NCI-H774 (cell line): ENCODE results near the gene MAN2B2.

ENCODE experiments used
- DNase-seq: peaks from one replicate; lab custom pipeline; 2025; lab: John Stamatoyannopoulos, UW

The MAN2B2 gene

GRCh38 chr4:6546681-6547447 lies 28.1 kb upstream of the MAN2B2 start:
- peak; percentile 28 for DNase-seq

- DNase-seq: no peak
Measured at GRCh38 chr4:6548201-6548881, 26.6 kb upstream of the MAN2B2 start.

DNA sequence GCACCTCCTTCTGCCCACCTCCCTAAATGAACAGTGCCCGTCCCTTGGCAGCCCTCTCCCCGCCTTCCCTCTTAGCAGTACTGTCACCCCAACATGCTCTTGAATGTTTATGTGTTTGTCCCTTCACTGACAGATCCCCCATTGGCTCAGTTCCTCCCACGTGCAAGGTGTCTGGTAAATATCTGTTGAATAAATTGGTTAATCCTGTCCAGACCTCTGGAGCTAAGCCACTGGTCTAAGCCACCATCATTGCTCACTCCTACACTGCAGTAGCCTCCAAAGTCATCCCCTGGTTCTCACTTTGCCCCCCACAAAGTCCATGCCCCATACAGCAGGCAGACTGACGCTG lies 26.1 kb upstream of the MAN2B2 start:
- no peak for DNase-seq

DNA sequence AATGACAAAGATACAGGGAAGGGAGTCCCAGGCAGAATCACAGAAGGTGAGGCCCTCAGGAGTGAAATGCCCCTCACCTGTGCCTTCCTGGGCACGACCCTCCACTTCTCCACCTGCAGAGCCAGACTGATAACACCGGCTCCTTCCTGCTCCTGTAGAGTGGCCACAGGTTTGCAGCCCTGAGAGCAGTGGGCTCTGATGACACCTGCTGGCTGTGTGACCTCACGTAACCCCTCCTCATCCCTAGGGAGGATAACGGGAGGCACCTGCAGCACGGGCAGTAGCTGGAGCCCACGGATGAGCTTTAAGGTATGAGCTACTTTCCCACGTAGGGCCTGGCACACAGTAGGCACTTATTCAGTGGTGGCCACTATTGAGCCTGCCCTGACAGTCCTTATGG lies 25.5 kb upstream of the MAN2B2 start:
- no peak for DNase-seq

DNA sequence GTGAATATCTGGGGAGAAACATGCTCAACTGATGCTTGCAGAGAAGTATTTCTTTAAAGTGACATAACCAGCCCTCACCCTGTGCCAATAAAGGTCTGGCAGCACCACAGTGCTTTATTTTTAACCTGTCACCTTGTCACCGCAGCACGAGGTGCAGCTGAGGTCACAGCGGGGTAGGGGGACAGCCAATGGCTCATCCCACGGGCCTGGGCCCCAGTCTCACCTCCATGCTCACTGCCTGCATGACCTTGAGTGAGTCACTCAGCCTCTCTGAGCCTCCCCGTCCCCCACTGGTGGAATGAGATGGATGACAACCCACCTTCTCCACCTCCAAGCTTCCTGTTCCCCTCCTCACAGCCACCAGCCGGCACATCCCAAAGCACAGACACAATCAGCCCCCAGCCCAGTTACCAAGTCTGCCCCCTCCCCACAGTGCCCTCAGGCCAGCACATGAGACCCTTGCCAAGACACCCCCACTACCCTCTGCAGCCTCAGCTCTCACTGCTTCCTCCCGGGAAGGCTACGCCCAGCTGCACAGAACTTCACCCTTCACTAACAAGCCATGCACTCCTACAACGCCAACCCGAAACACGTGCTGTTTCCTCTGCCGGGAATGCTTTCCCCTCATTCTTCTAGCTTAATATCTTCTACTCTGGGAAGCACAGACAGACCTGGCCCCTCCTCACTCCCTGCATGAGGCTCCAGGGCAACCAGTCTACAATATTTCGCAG lies 24.9 kb upstream of the MAN2B2 start:
- DNase-seq: no peak

GRCh38 chr4:6550821-6551220 lies 24.2 kb upstream of the MAN2B2 start:
- DNase-seq: no peak

- DNase-seq: no peak
Measured at GRCh38 chr4:6551660-6552059, 23.3 kb upstream of the MAN2B2 start.

DNA sequence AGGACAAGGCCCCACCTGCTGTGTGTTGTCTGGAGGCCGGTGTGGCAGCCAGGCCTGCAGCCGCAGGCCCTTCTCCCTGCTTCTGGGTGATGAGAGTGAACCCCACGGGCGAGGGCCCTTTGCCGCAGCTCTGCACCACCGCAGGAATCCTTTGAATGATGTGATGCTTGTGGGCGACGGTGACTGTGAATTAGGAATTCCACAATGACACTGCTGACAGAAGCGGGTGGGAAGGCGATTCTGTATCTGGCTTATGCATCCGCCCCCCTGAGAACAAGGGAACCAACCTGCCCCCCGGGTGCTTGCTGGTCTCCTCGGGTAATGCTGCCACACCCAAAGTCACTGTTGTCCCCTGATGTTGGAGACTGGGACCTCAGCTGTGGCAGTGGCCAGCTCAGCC lies 19.5 kb upstream of the MAN2B2 start:
- no peak for DNase-seq

DNA sequence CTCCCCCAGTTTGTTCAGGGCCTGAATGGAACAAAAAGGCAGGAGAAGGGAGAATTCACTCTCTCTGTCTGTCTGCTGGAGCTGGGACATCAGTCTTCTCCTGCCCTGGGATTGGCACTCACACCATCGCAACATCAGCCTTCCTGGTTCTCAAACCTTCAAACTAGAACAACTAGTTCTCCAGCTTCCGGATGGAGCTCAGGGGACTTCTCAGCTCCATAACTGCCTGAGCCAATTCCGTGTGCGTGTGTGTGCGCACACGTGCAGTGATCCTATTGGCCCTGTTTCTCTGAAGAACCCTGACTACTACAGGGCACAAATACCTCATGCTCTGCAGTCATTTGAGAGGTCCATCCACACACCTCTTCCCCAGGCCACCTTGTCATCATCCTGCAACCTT lies 18.7 kb upstream of the MAN2B2 start:
- DNase-seq: no peak

DNA sequence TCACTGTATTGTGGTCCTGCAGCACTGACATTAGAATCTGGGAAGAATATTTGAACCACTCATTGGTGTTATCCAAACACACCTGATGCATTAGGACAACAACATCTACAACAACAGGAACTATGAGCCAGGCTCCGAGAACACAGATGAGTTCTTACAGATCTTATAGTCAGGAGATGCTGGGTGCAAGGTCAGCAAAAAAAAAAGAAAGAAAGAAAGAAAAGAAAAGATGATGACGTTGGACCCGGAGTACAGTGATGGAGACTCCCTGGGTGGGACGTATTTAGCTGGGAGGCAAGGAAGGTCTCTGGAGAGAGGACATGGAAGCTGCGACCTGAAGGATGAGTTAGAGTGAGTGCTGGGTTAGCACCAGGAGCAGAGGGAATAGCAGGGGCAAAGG lies 17.8 kb upstream of the MAN2B2 start:
- DNase-seq: no peak

- no peak for DNase-seq
Measured at GRCh38 chr4:6557856-6558255, 17.1 kb upstream of the MAN2B2 start.

DNA sequence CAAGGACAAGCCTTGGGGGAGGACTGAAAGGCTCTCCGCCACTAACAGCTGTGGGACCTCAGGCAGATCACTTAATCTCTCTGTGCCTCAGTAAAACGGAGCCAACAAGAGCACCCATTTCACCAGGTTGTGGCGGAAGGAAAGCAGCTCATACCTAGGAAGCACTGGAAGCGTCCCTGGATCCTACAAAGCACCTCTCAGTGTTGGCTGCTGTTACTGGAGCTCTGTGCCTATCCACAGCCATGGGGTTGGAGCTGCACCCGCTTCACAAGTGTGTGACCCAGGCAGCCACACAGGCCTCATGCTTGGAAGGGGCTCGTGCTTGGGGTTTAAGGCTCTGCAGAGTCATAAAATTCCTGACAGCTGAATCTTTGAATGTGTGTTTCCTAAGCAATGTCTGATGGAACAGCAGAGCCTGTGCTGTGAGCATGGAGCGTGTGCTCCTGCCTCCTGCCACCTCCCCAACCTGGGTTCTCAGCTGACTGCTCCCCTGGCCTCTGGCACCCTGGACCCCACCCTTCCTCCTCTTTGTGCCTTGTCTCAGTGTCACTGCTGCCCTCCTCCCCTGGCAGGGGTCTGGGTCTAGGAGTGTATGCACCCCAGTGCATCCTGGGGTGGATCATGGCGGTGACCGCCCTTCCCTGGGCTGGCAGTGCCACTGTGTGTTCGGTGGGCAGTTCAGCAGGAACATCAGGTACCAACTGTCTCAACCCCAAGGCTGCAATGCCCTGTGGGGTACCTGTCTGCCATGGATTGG lies 14.4 kb upstream of the MAN2B2 start:
- no peak for DNase-seq

DNA sequence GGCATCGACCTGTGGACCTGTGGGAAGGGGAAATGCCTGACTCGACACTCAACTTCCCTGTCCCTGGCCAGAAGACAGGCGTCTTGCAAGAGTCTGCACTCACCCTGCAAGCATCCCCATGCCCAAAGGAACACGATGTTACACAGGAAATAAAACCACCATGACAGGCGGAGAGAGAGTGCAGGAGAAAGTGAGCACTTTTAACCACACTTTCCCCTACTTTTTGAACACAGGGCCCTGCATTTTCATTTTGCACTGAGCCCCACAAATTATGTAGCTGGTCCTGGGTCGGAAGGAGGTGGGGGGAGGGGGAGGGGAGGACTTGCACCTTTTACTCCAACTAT lies 13.8 kb upstream of the MAN2B2 start:
- no peak for DNase-seq

- no peak for DNase-seq
Measured at GRCh38 chr4:6561706-6562371, 13.2 kb upstream of the MAN2B2 start.

DNA sequence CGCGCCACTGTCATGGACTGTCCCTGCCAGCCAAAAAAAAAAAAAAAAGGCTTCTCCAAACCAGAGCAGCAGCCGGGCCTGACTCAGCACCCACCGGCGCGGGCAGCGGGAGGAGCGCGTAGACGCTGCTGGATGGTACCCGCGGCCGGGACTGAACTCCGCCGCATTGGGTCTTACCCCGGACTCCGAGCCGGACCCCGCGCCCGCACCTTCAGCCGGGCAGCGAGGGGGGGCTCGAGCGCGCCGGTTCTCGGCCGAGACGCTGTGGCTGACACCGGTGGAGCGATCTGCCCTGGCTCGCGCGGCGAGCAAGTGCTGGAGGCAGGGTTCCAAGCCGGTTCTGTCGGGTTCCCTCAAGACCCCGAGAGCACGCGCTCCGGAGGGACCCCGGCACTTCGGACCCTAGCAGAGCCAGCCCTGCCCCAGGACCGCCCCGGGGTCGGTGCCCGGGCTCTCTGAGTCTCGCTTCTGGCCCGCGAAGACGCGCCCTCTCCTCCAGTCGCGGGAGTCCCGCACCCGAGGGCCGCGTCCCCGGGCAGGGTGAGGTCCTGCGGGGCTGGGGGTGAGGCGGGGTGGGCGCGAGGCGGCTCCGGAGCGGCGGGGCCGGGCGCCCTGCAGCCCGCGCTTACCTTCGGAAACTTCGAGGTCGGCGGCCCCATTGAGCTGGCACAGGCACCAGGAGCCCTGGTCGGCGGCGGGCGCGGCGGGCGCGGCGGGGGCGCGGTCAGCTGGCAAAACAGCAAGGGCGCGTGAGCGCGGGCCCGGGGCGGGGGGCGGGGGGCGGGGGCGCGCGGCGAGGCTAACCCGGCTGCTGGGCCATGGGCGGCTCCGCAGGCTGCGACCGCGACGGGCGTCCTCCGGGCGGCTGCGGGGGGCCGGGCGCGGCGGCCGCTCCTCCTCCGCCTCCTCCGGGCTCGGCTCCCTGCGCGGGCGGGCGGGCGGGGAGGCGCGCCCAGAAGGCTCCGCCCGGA lies 11.8 kb upstream of the MAN2B2 start:
- DNase-seq: no peak

GRCh38 chr4:6563935-6564645 lies 10.9 kb upstream of the MAN2B2 start:
- DNase-seq: no peak

DNA sequence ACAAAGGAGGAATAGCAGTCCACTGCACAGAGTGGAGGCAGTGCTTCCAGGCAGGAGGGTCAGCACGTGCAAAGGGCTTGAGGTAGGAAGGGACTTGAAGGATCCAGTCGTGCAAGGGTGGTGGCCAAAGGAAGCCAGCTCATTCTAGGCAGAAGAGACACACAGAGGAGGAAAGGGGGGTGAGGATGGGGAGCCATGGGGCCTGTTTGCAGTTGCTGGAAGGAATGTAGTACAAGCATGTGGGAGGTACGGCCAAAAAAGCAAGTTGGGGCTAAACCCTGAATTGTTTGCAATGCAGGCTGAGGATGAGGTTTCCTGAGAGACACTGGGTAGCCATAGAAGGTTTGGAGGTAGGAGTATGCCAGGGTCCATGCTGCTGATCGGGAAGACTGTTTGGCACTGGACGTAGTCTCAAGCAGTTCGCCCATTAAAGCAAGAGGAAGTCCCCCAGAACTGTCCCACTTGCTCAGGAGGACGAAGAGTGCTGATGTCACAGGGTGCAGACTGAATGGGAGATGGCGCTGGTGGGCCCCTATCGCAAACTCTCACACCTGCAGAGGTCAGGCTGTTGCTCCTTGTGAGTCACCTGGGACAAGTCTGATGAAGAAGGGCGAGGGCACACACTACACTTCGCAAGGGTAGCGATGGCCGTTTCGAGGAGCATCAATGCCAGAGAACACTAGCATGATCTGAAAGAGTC lies 9.1 kb upstream of the MAN2B2 start:
- no peak for DNase-seq

GRCh38 chr4:6566391-6567190 lies 8.4 kb upstream of the MAN2B2 start:
- DNase-seq: no peak

DNA sequence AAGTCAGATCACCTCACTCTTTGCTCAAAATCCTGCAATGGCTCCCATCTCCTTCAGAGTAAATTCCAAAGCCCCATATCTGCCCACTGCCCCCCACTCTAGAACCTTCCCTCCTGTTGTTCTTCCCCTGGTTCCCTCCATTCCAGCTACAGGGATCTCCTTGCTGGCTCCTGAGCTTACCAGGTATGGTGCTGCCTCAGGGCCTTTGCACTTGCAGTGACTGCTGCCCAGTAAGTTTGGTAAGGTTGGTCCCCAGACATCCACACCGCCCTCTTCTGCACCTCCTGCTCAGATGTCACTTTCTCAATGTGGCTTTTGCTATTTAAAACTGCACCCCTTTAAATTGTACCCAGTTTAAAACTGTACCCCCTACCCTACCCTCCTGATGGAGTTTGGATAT lies 7.8 kb upstream of the MAN2B2 start:
- DNase-seq: no peak
